NOMO-1 treated with DMSO at 0.1 percent for 48 hours (cell line): ENCODE data around the gene RIGI.
A peak's percentile ranks its signal among the peaks of the same experiment; 100 is the strongest.
"Not testable (repeated sequence)": the region's sequence is repeated elsewhere in the genome, so short reads cannot be mapped to it uniquely, and the experiment has no call there.

Experiments
- DNase-seq: peaks from one replicate; lab custom pipeline; 2025; ENCODE audit not compliant: unreplicated experiment; lab: John Stamatoyannopoulos, UW

RIGI gene

DNA sequence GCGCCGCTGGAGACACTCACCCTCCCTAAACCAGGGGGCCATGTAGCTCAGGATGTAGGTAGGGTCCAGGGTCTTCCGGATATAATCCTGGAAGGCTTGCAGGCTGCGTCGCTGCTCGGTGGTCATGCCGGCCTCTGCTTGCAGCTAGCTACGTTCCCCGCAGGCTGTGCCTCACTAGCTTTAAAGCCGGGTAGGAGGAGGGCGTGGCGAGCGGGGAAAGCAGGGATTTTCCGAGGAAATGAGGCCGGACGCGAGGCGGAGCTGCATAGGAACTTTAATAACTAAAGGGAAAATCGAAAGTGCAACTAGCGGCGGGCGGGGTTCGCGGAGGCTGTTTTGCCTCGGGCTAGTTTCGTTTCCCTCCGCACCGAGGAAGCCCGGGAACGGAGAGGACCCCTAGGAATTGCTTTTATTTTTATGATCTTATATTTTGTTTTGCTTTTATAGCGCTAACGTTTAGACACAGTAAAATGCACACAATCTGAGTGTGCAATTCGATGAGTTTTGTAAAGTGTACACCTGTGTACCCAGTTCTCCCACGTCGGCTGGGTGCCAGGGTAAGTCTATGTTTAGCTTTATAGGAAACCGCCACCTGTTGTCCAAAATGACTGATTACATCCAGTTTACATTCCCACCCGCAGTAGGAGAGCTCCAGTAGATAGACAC lies at the start of gene RIGI:
Gene RIGI (minus strand): TSS at position 156 of the 666 bp plus-strand sequence. CDS start 30 bp downstream, at position 126.
- DNase-seq: peak; percentile 69

DNA sequence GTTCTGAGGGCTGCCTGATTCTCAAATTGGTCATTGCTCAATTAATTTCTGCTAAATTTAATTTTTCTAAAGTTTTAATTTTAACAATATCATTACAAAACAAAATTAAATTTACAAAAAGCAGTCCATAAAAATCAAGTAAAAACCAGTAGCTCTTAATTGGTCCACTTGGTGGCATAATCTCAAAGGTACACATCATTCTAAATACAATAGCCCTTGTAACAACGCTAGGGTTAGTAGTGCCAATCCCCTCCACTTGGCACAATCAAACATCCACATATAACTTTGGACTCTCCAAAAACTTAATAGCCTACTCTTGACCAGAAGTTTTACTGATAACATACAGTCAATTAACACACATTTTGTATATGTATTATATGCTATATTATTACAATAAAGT lies 48.9 kb upstream of the RIGI start:
- no peak for DNase-seq

DNA sequence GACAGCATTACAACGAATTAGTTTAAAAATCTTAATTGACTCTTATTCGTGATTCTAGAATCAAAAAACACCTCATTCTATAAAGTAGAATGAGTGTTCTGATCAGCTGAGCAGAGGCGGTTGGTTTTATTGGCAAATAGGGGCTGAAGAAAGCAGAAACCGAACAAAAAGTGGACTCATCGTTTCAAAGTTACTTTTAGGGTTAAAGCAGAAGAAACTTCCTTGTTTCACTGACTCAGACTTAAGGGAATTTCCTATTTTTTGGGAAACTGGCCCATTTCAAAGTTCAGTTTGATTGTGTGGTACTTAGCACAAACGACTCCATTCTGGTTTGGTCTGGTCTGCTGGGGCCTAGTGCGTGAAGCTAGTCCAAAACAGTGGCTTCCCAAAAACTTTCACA lies 47.8 kb upstream of the RIGI start:
- no peak for DNase-seq

DNA sequence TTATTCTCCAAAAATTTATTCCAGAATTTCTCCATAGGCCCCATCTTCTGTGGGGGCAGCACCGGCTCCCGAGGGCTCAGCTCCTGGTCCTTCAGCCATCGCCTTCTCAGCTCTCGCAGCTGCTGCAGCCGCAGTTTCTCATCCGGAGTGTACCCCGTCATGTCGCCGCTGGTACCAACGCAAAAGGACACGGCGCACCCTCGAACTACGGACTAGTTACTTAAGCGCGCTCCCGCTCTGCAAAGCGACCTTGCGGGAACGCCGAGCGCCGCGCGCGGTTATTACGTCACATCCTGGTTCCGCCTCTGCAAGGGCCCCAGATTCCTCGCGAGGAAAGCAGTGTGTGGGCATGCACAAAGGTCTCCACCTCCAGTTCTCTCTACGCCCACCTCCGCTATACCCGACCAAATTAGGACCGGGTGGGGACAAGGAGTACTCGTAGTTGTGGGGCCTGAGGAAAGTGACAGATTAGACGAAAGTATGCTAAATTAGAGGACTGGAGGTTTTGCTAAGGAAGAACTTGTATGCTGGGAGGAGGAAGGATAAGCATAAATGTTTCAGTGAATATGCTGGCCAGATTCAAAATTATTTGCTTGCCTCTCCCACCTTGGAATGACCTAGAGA lies 47.0 kb upstream of the RIGI start, which contains the start of gene NDUFB6:
Gene NDUFB6 (minus strand): TSS at position 260 of the 624 bp plus-strand sequence. CDS start 99 bp downstream, at position 161.
- peak; percentile 93 for DNase-seq

DNA sequence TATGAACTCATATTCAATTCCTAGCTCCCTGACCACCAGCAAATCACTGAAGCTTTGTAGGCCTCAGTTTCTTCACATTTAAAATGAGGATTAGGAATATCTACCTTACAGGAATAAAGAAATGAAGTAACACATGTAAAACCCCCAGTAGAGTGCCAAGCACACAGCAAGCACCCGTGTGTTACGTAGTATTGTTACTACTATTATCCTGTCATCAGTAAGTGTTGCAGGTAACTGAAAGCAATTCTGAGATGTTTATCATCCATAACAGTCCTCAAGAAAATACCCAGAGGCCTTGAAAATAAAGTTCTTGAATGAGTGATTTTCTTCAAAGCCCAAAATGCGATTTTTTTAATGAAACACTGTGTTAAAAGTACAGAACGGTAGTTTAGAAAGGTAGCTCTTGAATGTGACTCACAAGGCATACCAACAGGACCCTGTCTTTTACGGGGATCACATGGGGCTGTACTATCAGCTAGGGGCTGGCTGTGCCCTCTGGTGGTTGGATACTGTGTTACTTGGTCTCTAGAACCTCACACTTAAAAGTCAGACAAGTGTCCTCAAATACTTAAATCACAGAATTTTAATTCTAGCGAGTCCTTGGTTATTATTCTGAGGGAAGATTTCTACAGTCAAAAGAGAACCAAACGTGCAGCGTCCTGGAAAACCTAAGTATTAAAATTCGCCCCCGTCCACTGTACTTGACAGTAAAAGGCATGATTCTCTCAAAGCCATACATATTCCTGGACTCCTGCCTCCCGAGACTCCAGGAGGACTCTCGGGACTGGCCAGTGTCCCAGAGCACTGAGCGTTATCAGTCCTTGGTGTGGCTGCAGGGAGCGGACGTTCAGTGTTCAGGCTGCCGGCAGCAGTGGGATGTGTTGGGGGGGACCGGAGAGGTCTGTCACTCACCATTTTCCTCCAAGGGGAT lies 46.2 kb upstream of the RIGI start:
- peak; percentile 82 for DNase-seq

DNA sequence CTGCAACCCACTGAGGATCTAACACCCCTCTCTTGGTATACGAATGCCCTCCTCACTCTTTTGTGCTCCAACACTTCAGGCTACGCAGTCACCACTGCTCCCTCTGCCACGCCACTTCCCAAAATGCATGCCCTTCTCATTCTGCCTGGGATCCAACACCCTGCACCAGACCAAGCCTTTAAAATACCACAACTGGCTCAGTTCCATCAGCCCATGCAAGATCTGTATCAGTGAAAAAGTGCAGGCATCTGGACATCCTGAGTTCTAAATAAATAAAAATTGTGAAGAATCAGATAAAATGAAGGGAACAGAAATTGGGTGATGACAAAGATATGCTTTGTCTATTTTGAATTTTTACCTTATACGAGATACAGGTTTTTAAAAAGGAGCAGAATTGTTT lies 44.3 kb upstream of the RIGI start:
- DNase-seq: no peak

DNA sequence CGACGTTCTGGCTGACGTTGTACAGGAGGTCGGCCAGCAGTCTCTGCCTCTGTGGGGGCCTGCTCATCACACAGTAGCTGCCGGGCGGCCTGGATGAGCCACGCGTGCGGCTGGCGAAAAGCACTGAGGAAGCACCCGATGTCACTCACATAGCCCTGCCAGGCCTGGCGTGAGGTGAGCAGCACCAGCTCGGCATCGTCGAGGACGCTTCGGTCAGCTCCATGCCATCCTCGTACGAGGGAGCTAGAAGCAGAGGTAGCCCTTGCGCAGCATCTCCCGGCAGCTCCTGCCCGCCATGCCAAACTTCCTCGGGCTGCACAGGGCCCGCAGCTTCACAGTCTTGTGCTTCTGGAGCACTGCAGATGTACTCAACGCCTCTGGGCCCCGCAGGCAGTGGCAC lies 40.8 kb upstream of the RIGI start:
- DNase-seq: no peak

DNA sequence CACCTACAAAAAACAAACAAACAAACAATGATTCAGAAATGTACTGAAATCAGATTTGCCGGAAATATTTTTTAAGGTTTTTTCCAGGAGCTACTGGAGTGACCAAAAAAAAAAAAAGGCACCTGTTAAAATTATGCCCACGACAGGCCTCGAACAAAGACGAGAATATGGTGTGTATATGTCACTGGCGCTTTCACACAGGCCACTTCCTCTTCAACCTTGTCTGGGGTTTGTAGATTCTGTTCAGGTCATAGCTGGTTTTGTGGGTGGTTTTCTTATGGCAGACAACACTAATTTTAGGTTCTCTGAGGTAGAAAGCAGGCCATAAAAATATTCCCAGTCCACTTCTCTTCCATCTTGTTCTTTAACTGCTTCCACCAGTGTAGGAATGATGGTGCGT lies 40.0 kb upstream of the RIGI start:
- DNase-seq: no peak

DNA sequence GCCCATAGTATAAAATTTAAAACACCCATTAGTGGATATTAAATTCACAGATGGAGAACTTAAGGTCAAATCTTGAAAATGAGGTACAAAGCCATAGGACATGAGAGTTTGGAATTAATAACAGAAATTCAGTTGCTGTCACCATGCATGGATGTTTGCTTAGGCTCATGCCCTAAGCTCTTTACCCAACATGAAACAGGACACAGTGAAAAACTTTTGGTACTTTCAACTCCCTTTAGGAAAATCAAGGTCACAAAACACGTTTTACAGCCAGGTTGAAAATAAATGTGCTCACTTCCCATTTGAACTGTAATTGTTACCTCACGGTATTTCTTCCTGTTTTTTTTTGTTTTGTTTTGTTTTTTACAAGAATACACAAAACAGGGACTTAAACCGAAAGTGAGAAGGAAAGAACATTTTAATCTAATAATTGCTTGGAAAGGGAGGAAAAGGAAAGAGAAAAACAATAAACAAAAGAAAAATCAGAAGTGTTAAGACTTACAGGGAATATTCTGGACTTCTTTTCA lies 32.5 kb upstream of the RIGI start:
- peak; percentile 27 for DNase-seq

DNA sequence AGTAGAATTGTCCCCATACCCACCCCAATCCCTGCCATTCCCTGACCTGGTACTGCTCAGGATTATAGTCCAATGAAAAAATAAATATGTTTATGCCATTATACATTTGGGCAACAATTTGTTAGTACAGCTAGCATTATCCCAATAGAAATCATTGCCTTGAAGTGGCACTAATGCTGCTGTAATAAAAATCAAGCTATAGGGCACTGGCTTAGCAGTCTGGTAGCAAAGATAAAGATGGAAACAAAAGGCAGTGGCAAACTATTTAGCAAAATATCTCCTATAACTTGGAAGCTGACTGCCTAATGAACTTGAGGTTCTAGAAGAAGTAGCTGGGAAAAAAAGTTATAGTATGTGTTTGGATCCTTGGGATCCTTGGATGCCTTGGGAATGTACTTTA lies 28.6 kb upstream of the RIGI start:
- DNase-seq: no peak

DNA sequence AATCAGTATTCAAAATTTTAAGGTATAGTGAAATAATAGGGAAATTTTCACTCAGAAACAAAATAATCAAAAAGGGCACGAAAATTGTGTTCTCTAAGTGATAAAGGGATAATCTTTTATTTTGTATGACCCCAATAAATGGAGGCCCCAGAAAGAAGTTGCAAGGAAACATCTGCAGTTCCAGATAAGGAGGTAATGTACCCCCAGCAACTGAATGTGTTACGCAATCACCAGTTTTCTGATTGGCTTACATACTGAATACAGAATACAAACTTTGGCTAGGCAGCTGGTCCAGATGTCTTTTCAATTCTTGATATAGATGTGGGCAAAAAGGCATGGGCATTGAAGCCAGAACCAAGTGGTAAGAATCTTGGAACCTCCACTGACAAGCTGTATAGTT lies 28.1 kb upstream of the RIGI start:
- DNase-seq: peak; percentile 11

DNA sequence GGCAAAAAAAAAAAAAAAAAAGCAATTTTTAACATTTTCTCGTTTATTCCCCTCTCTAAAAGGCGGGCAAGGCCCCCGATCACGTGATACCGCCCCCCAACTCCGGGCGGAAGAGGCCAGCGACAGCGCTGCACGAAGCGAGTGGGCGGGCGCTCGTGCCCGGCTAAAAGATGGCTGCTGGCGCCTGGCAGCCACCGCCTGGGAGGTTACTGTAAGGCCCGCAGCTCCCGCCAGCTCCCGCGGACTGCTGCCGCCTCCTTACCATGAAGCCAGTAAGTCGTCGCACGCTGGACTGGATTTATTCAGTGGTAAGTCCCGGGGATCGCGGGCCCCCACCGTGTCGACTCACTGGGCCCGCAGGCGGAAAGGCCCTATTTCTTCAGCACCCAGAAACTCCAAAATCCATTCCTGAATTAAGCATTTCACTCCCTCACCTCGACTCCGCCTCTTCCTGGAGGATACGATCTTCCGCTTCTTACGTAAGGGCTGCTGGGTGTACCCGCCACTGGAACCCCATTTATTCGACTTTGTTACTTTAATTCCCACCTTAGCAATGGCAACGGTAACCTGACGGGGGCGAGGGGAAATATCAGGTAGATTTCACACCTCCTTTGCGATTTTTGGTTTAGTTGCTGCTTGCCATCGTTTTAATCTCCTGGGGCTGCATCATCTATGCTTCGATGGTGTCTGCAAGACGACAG lies 26.3 kb upstream of the RIGI start, which contains the start of the genes SMIM27 and TOPORS:
Gene SMIM27 (plus strand): TSS at position 156 of the 701 bp plus-strand sequence. CDS start 108 bp downstream, at position 264.
Gene TOPORS (minus strand): TSS at position 415 of the 701 bp plus-strand sequence. CDS start 150 bp downstream, at position 265.
- peak; percentile 86 for DNase-seq

DNA sequence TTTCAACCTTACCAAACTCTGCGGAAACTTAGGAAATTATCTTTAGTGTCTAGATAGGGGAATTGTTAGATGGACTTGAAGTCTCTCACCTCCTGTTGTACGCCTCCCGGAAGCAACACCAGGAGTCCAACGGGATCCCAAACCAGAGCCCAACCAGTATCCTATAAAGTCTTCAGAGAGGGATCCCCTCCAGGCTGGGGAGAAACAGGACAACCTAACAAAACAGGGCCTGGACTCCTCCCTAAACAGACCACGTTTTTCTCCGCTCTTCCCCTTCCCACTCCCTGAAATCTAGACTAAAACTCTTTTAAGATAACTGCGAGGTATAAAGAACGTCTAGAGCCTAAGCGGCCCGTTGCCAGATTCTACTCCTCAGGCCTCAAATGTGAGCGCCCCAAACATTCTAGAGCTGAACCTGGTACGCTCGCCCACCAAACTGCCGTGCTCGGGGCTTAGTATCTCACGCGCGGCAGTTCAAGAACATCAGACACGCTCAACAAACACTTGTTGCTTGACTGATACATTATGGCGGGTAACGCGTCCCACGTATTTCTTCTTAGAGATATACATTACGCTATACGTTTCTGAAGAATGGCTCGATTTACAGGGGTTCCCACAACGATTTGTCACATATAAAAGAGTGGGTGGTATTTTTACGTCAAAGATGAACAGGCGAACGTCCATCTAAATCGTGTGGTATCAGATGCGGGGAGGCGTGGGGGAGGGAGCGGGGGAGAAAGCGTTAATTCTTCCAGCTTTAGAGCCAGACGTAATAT lies 25.5 kb upstream of the RIGI start:
- DNase-seq: peak; percentile 43

DNA sequence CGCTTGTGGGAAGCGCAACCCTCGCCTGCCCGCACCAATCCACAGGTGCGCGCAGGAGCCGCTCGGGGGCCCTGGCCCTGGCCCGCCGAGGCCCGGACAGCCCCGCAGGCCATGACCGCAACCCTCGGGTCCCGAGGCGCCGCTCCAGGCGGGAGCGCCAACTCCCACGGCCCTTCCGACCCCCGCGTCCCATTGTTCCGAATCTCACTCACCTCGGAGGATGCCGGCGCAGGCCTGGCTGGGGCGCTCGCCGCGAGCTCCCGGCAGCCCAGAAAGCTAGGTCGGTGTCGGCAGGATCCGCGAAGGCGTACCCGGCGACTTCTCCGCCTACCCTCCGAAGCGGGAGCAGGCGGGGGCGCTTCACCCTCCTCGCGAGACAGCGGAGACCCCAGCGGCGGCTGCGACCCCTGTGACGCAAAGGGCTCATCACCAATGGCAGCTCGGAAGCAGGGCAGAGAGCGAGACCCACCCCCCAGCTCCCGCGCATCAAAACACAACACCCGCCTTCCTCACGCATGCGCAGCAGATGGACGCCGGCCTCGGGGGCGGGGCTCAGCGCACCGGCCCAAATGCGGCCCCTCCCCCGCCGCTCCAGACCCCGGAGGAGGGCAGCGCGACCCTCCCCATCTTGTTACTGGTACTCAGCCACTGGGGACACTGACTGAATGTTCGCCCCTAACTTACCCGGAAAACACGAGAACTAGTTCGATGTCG lies 24.7 kb upstream of the RIGI start:
- DNase-seq: peak; percentile 72

DNA sequence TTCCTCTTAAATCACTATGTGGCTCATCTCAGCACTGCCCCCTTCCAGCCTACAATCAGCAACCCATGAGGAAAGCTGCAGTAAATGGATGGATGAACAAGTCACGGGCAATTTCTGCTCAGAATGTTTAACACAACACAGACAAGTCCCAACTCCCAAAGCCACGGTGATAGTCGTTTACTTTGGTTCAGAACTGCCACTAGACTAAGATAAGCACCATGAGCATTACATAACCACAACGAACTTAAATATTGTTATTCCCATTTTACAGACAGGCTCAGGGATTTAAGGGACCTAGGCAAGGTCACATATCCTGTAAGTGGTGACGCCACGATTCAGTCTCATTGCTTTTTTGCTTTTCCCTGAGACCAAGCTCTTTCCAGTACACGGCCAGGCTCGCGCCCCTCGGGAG lies 24.2 kb upstream of the RIGI start:
- no peak for DNase-seq

DNA sequence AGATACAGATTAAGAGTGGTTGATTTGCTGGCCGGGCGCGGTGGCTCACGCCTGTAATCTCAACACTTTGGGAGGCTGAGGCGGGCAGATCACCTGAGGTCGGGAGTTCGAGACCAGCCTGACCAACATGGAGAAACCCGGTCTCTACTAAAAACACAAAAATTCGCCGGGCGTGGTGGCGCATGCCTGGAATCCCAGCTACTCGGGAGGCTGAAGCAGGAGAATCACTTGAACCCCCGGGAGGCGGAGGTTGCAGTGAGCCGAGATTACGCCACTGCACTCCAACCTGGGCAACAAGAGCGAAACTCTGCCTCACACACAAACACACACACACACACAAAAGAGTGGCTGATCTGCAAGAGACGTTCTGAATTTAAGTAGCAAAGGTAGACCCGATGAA lies 22.2 kb upstream of the RIGI start:
- DNase-seq: not testable (repeated sequence)

DNA sequence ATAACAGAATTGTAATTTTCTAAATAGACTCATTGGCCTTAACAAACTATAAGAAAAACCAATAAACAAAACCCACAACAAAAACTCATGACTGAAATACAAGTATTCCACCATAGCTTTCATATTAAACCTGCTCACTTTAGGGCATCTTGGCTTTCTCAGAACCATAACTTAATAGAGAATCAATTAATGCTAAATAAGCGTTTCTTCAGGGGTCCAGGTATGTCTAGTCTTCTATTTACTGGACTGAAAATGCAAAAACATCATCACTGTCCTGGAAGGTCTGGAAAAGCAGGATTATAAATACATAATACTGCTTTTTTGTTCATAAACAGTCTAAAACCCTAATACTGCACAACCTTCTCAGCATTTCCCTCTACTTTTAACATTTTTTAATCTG lies 19.9 kb upstream of the RIGI start:
- no peak for DNase-seq

DNA sequence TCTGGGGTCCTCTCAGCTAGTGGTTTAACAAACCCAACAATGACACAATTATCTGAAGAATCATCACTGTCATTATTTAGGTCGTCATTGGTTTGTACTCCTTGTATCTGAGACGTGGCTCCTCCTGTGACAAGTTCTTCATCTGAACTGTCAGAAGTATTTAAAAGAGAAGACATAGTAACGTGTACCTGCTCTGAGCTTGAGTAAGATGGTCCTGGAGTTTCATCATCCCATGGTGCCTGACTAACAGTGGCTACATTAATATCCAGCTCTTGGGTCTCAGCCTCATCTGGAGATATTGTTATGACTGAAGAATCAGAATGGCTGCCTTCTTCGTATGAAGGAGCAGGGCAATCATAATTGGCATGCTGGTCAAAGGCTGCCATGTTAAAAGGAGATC lies 17.1 kb upstream of the RIGI start:
- no peak for DNase-seq

DNA sequence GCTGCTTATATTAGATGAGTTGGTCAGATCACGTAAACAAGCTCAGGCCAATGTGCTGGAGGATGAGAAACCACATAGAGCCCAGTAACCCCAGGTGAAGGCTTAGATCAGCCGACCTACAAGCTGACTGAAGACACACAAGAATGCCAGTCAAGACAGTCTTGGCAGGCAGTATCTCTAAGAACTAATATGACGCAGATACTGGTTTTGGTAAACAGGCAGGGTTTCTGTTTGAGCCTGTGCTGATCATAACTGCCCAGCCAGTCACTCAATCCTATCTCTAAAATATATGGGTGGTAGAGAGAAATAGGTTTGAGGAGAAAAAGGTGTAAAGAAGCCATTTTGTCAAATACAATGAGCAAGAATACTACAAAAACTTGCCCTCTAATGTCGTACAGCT lies 7.8 kb upstream of the RIGI start:
- no peak for DNase-seq
